Measurements from ENCODE around the gene CASP14.

- TF ChIP-seq HDAC6 (IDR thresholded peaks at IDR 0.05; ENCODE audit: unreplicated experiment), result no peak
- TF ChIP-seq POLR2AphosphoS5 (IDR thresholded peaks at IDR 0.05; ENCODE audit: low read length), result no peak
- no peak for TF ChIP-seq ATF3 (IDR thresholded peaks at IDR 0.05; ENCODE audit: borderline replicate concordance, extremely low read depth, low read depth, low read length)
- TF ChIP-seq MTA2 (IDR thresholded peaks at IDR 0.05; ENCODE audit: low read depth), result no peak
- TF ChIP-seq E2F8 (IDR thresholded peaks at IDR 0.05; ENCODE audit: low read depth, partially characterized antibody), result no peak
- TF ChIP-seq, protein P1, sequence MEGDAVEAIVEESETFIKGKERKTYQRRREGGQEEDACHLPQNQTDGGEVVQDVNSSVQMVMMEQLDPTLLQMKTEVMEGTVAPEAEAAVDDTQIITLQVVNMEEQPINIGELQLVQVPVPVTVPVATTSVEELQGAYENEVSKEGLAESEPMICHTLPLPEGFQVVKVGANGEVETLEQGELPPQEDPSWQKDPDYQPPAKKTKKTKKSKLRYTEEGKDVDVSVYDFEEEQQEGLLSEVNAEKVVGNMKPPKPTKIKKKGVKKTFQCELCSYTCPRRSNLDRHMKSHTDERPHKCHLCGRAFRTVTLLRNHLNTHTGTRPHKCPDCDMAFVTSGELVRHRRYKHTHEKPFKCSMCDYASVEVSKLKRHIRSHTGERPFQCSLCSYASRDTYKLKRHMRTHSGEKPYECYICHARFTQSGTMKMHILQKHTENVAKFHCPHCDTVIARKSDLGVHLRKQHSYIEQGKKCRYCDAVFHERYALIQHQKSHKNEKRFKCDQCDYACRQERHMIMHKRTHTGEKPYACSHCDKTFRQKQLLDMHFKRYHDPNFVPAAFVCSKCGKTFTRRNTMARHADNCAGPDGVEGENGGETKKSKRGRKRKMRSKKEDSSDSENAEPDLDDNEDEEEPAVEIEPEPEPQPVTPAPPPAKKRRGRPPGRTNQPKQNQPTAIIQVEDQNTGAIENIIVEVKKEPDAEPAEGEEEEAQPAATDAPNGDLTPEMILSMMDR (IDR thresholded peaks at IDR 0.05 in 2 of 3, conservative IDR thresholded peaks at IDR 0.05 in 1 of 3; ENCODE audit: control insufficient read depth in 2 of 3, extremely low read depth in 1 of 3, insufficient read depth in 1 of 3, low read depth in 3 of 3, low read length in 3 of 3), result no peak
- no peak for TF ChIP-seq MTA3 (IDR thresholded peaks at IDR 0.05; ENCODE audit: borderline replicate concordance, low read length)
- no peak for TF ChIP-seq EZH2 (IDR thresholded peaks at IDR 0.05; ENCODE audit: borderline replicate concordance, control insufficient read depth, low read depth, low read length)
These were observed 3.8 kb upstream of the CASP14 start for GRCh38 chr19:15045506-15045905.

Measured in GM12878 (cell line).